Brain pericyte (primary cell): Measurements from ENCODE around the gene SCN2B.

Experiments
- DNase-seq: peaks from one replicate; pipeline ENCODE4 v3.0.0-alpha.2; 2012; ENCODE audit warnings: low read depth, low spot score

Gene SCN2B

DNA sequence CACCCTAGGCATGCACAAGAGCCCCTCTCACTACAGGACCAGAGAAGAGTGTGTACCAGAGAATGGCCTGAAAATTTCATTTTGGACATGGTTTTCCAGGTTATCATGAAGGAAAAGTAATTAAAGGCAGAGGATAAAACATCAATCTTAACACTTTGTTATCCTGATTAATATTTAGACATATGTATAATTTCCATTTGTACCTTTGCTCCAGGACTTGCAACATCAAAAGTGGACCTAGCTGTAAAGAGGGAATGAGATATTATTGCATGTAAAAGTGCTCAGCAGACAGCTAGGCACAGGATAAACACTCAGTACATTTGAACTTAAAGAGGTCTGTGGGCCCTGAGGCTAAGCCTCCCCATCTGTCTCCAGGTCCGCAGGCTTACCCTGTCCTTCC, 21.8 kb downstream of the SCN2B start:
- DNase-seq, result no peak

DNA sequence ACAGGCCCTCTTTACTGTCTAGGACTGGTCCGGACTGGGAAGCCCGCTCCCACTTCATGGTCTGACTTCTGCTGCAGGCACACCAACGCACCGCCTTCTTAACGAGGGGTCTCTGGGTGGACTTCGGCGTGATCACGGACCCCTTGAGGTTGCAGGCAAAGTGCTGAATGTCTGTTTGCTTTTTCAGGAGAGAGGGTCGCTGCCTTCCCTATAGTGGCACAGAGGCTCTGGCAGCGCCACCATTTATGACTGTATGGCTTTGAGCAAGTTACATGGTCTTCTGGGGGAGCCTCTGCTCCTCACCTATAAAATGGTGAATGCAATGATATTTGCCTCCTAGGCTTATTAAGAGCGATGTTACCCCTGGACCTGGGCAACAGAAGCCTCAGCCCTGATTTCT, 22.5 kb downstream of the SCN2B start:
- no peak for DNase-seq

DNA sequence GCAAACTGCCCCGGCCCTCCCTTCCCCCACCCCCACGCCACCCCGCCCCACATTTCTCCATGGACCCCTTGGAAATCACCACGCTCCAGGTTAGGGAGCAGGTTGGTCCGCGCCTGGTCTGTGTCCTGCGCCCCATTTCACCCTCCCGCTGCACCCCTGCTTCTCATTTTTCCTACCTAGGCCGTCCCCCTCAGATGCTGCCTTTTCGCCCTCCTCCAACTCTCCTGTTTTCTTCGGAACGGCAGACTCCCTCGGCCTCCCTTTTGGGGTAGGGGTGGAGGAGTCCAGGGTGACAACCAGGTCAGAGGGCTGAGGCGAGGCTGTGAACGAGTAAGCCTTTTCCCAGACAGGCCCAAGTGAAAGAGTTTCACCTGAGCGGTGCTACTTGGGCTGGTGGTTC, 22.9 kb downstream of the SCN2B start:
- DNase-seq, result no peak

DNA sequence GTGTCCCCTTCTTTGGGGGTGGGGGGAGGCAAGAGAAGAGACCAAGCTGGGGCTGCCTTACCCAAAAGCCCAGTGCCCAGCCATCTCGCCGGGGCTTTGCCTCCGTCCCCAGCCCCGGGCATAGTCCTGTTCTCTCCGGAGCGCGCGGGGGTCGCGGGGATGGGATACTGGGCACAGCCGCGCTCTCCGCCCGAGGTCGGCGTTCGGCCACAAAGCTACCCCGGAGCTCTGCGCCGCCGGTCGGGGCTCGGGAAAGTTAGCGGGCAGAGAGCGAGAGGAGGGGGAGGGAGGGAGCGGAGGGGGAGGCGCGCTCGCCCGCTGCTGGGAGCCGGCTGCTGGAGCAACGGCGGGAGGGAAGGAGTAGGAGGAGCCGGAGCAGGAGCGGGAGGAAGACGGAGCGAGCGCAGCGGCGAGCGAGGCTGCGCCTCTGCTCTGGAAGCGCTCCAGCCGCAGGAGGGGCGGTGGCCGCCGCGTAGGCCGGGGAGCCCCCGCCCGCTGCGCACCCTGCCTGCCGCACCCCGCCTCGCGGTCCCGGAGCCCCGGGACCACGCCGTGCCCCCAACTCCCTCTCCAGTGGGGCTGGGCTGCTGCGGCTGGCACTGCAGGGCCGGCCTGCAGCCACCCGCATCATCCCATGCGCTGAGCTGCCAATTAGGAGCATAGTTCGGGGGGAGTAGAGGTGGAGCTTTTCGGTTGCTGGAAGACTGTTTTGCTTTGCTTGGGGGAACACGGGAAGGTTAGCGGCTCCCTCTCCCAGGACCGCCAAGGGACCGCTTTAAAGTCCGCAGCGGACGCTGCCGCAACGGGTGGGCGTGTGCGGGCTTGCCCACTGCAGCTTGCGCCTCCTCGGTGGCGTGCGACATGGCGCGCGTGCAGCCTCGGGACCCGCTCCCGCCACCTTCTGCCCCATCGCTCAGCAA, 23.6 kb downstream of the SCN2B start, which contains the start of gene SCN4B:
Gene SCN4B (minus strand): TSS at position 272 of the 920 bp plus-strand sequence. CDS start 150 bp downstream, at position 122.
- DNase-seq, result no peak

DNA sequence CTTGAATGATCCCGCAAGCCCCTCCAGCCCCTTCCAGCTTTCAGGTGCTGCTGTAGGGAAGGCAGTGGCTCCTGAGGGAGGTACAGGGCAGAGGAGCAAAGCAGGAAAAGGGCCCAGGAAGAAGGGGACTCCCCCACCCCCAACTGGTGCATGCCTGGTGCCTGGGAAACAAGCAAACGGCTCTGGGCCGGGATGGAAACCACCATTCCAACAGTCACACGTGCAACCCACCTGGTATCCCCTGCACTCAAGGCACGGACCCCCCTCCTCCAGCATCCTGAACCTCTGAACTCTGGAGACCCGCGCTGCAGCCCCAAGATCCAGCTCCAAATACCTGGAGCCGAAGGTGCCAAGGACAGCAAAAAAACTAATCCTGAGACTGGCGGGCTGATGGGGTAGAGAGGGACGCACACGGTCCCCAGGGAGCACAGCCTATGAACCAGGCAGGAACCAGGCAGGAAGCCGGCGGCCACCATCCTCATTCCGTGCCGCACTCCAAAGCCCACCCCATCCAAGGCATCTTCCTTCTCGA, 24.4 kb downstream of the SCN2B start:
- no peak for DNase-seq

DNA sequence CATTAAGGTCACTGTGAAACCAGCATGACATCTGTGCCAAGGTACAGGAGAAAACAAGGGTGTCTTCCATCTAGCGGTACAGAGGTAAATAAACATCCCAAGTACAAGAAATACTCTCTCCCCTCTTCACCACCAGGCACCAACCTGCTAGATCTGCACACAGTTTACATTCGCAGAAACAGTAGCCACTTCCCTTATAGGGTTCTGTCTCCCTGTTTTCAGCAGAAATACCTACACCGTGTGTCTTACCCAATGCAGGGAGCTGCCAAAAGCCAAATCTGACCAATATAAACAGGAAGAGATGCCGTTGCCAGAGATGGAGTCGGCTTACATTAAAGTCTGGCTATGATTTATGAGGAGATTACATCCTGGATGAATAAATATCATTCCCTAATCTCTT, 25.0 kb downstream of the SCN2B start:
- DNase-seq, result no peak

DNA sequence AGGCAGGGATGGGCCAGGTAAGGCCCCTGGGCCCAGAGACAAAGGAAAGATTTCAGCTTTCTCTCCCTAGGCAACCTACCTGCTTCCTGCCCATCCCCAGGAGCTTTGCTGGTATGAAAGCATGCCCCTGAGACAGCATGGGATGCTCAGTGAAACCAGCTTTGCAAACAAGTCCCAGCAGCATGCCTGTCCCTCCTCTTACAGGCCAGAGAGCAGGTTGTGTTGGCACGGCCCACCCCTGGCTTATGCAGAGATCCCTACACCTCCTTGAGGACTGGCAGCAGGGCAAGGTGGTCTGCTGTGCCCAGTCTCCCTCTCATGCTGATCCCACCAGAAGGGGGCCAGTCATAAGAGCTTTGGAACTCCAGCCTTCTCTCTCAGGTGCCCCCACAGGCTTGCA, 26.9 kb downstream of the SCN2B start:
- DNase-seq, result no peak

DNA sequence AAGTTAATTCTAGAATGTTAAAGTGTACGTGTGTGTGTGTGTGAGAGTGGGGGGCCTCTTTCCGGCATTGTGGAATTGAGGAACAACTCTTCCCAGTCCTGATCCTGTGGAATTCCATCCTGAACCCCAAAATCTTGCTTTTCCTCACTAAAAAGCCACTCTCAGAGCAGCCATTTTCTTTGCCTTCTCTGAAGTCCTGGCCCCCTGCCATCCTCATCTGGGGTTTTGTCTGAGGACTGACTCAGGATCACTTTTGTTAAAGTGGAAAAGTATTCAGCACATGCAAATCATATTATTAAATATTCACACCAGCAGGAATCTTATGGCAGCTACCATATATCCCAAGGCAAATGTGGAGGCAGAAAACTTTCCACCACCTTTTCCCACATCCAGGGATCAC, 27.6 kb downstream of the SCN2B start:
- DNase-seq, result no peak

DNA sequence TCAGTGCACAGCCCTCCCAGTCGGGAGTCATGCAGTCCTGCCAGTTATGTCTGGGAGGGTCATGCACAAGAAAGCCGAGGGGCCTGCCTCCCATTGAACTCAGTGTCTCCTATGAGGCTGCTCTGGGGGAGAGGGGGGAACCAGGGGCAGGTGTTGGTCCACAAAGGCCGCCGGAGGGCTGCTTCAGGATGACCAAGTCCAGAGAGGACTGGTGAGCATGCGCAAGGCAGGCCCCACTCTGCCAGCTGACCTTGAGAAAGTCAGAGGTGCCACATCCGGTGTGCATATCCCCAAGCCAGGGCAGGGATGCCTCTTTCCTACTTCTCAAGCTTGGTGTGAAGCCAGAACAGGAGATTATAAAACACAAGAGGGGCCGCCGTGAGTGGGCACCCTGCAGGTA, 28.2 kb downstream of the SCN2B start:
- no peak for DNase-seq

DNA sequence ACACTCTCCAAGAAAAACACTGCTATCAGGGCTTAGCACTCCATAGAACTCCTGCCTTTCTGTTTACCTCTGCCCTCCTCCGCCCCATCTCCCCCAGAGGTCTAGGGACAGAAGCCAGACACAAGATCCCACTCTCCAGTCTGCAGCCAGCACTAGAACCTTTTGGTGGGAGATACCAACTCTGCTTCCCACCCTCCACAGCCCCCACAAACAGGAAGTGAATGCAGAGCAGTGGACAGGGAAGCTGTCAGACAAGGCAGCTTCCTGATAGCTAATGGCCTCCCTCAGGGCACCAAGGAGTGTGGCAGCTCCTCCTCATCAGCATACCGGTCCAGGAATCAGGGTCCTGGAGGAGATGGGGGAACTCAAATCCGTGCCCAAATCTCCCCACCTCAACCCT, 28.9 kb downstream of the SCN2B start:
- no peak for DNase-seq

DNA sequence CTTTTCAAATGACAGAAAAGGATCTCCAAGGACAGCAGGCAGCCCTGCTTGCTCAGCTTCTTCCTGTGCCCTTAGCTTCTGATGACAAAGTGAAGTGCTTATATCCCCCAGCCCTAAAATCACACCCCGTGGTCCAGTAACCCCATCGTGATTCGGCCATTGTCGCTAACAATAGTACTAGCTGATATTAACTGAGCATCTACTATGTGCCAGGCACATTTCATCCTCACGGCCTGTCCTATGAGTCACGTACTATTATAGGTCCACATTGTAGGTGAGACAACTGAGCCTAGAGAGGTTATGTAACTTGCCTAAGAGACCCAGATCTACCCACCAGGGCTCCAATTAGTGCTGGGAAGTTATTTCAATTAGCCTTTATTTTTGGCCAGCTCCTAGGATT, 29.9 kb downstream of the SCN2B start:
- no peak for DNase-seq

DNA sequence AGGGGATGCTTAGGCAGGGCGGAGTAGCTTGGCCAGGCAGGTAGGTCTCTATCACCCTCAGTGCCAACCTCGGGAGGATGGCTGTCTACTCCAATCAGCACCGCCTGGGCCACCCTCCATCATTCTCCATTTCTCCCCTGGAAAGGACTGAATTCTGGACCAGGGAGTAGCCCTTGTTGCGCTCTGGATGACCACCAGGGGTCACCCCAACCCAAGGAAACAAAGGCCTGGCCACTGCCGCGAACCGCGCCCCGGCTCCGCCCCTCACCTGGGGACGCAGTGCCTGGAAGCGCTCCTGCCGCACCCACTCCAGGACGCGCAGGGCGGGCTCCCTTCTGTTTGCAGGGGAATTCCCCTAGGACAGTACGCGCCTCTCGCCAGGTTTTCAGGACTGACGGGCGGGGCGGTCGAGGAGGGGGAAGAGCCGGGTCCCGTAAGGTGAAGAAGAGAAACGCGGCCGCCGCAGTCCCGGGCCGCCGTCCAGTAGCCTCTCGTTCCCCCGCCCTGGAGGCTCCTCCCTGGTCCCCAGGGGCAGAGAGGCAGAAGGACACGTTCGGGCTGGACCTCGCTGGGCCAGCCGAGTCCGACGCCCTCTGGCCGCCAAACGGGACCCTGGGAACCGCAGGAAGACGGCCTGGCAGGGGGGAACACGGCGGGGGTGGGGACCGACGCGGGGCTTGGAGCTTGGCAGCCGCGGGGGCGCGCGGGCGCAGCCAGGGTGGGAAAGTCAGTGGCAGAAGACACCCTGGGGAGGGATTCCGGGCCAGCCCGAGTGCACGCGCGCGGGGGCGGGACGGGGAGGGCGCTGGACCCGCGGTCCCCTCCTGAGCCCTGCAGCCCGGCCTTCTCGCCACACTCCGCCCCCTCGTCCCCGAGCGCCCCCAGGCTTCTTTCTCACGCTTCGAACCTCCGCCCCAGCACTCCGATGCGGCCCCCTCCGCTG, 30.9 kb downstream of the SCN2B start:
- no peak for DNase-seq

DNA sequence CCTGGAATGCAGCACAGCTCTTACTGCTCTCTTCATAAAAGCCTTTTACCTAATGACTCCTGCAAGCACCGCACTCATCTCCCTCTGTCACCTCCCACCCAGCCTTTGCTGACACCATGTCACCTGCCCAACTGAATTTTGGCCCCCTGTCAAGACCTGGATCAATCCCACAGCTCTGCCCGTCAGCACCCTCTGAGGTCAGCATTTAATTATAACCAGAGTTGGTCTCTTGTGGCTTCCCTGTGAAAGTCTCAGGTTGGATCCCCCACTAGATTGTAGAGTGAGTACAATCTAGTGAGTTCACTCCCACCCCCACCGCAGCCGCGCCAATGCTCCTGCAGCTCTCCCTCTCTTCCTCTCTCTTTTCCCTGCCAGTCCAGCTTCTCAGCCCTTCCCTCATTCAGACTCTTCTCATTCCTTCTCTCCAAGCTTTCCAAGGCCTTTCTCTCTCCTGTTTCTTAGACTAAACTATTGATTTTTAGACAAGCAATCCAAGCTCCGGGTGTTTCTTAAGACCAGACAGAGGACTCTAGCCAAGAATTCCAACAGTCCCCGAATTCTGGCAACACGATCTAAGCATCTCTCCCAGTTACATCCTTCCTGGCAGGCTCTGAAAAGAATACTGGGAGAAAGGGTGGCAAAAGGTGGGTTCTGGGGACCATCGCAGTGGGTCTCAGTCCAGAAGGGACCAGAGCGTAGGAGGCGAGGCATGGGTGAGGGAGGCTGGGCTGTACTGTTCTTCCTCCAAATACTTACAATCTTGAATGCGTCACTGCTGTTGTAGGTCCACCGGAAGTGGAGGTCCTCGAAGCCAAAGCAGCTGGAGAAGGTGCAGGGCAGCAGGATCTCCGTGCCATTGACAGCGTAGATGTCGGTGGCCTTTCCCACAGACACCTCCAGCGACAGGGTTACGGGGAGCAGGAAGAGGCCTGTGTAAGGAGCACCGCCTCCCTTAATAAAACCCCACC, 31.9 kb downstream of the SCN2B start:
- DNase-seq, result no peak

DNA sequence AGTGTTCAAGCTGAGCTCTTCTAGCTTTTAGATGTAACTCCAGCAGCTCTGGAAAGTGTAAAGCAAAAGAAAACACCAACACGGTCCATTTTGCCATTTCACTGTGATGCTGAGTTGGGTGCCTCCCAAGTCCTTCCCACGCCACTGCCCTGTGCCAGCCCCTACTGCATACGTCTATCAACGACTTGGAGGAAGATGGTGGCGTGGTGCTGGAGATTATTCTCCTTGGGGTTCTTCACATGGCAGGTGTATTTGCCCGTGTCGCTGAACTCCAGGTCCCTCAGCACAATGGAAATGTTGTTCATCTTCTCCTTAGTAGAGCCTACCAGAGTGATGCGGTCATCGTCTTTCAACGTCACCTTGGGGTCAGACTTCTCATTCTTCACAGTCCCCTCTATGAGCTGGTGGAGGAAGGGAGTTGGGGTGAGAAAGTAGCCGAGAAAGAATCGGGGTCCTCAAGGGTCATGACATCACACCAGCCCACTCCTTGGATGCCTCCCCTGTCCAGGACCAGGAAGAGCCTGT, 32.7 kb downstream of the SCN2B start:
- no peak for DNase-seq

DNA sequence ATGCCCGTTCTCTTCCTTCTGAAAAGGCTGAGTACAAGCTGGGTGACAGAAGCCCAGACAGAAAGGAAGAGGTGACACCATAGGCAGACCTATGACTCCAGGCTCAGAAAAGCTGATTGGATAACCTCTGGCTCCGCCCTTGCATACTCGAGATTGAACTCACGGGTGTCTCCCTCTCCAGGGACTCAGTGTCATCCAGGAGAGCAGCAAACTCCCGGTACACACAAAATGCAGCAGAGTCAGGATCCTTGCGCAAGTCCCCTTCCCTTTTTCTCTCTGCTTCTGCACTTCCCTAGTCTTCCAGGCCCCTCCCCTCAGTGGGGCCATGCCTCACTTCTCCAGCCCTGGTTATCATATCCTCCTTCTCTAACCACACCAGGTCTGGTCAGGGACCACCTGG, 33.6 kb downstream of the SCN2B start:
- DNase-seq, result no peak

DNA sequence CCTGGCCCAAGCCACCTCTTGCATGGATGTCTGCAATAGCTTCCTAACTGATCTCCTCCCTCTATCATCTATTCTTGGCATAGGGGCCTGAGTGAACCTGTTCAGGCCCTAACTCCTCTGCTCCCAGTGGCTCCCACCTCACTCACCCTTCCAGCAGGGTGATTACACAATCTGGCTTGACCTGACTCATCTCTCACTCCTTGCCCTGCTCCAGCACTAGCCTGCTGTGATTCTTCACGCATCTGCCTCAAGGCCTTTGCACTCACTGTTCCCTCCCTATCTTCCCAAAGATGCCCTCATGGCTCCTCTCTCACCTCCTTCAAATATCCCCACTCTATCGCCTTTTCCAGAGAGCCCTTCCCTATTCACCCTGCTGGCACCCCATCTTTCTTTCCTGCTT, 34.4 kb downstream of the SCN2B start:
- no peak for DNase-seq

DNA sequence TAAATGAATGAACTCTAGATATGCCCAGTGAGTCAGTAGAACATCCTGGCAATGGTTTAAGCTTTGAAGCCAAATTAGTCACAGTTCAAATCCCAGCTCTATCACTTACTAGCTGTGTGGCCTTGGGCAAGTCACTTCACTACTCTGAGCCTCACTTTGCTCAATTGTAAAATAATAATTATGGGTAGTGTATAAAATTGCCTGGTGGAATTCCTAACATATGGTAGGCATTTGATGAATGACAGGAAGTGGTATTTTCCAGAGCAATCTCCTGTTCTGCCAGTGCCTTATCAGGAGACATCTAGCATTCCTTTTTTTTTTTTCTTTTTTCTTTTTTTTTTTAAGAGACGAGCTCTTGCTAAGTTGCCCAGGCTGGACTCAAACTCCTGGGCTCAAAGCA, 36.9 kb downstream of the SCN2B start:
- no peak for DNase-seq

DNA sequence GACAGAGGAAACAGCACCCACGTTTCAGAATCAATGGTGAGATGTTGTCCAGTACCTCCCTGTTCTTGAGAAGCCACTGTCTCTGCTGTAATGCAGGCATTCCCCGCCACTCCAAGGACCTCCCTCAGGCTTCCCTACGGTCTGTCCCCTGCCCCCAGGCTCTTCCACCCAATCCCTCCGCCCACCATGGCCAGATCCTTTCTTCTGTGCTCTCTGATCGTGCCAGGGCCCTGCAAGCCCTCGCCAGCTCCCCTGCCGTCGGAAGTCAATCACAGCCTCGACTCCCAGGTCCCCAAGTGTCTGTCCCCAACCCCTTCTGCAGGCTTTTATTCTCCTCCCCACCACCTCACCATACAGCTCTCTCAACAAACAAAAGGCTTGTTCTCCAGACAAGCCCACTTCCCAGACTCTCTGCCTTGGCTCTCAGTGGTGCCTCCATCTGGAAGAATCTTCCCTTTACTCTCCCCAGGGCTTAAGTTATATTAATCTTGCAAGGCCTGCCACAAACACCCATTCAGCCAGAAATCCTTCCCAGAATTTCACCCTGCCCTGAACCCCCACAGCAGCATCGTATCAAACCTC, 37.5 kb downstream of the SCN2B start:
- DNase-seq, result no peak

DNA sequence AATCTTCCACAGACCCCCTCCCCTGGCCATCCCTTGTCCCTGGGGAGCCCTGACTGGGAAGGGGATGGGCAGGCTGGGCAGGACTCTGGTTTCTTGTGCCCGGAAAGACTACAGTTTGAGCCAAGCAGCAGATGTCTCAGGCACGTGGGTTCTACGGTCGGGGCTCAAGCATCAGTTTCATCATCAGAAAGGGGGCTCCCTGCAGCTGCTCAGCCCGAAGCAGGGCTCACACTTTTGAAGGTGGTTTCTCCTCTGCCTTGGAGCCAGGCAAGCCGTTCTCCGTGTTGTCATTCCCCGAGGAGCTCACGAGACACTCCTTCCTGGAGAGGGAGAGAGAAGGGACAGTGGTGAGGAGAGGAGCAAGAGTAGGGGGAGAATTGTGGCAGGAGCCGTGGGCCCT, 39.6 kb downstream of the SCN2B start:
- no peak for DNase-seq

DNA sequence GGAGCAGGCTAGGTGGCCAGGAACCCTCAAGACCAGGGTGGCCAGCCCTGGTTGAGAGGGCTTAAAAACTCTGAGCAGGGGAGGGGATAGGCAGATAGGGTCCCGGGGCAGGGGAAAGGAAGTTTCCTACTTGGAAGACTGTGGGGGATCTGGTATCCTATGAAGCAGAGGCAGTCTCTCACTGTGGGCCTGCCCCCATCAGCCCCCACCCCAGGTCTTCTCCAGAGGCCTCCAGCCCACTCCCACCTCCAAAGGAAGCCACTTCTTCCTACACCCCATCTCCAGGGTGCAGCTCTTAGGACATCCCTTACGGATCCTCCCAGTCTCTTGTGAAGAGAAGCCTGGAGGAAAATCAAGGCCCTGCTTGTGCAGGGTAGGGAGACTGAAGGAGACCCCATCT, 40.1 kb downstream of the SCN2B start:
- DNase-seq, result no peak

DNA sequence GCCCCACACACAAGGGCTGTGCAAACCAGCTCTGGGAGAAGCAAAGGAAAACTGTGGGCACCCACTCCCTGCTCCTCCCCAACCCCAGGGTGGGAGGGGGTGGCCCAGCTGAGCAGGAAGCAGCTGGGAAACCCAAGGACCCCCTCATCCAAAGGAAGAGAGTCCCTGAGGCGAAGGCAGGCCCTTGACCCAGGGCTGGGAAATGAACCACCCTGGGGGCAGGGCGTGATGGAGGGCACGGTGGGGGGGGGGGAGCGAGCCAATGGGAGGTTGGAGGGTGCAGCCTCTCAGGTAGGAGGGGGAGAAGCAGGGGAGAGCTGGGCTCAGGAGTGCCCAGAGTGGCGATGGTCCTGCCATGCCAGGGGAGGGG, 40.7 kb downstream of the SCN2B start:
- DNase-seq, result no peak
